Measurements from ENCODE around the gene NBAS.
"Not testable (repeated sequence)": the region's sequence is repeated elsewhere in the genome, so short reads cannot be mapped to it uniquely, and the experiment has no call there.

The NBAS gene

DNA sequence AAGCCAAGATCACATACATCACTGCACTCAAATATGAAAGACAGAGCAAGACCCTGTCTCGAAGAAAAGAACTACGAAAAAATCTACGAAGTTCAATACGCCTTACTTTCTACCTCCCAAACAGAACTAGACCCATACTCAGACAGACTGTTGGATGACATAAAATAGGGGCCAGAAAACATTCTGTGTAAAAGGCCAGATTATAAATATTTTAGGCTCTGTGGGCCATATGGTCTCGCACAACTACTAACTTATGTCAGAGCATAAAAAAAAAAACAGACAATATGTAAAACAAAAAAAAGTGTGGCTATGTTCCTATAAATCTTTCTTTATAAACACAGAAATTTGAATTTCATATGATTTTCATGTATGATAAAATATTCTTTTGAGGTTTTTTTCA is 40.8 kb downstream of the NBAS start:
- DNase-seq = no peak

DNA sequence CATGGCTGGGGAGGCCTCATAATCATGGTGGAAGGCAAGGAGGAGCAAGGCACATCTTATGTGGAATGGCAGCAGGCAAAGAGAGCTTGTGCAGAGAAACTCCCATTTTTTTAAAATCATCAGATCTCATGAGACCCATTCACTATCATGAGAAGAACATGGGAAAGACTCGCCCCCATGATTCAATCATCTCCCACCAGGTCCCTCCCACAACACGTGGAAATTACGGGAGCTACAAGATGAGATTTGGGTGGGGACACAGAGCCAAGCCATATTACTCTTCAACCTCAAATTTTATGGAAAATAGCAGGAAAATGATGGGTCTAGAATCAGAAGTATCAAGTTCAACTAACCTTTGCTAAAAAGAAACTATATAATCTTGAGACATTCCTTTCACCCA is 42.4 kb downstream of the NBAS start:
- not testable (repeated sequence) for DNase-seq

DNA sequence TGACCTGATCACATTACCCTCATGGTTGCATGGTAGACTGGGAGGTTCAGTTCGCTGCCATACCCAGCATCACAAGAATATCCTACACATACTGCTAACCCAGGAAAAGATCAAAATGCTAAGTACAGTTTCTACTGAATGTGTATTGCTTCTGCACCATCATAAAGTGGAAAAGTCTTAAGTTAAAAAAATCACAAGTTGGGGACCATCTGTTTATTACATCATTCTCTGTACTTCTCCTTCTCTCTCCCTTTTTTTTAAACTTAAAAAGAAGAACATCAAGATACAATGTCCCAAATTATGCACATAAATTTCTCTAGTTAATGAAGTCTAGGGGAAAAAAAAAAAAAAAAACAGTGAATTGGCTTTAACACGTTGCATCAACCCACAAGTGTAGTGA is 43.3 kb downstream of the NBAS start:
- DNase-seq = no peak

DNA sequence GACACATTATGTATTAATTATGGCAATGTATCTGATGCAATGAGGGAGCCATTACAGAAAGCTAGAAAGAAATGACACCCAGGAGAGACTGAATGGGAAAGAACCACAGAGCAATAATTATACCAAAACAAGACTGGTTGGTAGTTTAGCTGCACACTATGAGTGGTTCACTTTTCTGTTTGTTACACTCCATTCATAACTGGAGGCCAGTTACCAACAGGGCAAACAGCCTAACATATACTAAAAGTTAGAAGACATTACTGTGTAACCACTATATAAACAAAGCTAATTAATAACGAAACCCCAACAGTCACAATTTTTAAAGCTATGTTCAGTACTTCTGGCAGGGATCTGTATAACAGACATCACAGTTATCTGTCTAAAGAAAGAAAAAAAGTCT is 49.4 kb downstream of the NBAS start:
- no peak for DNase-seq

DNA sequence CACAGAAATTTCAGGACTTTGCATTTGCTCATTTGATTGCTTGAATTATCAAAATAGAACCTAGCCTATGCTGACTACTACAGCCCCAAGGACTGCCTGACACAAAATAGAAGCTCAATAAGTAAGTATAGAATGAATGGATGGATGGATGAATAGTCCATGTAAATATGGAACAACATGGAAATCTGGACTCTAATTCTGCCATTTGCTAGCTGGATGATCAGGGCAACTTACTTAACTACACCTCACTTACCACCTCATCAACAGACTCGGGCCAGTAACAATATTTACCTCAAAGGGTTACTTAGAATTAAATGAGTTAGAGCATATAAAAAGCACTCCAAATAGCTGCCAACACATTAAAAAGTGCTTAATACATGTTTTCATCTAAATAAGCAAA is 50.6 kb downstream of the NBAS start:
- DNase-seq = no peak

DNA sequence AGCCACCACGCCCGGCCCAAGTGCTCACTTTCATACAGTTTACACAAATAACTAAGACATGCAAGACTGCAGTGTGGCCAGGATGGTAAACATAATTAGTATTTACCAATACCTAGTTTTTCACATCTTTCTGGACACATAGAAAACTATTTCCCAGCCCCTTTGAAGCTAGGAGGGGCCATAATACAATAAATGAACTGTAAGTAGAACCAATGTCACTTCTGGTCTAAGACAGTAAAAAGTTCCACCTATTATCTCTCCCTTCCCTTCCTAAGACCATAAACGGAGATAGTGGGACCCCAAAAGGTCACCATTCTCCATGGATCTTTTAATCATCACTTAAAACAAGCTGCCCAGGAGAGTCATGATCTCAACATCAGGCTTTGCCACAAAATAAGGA is 51.0 kb downstream of the NBAS start:
- DNase-seq = no peak

DNA sequence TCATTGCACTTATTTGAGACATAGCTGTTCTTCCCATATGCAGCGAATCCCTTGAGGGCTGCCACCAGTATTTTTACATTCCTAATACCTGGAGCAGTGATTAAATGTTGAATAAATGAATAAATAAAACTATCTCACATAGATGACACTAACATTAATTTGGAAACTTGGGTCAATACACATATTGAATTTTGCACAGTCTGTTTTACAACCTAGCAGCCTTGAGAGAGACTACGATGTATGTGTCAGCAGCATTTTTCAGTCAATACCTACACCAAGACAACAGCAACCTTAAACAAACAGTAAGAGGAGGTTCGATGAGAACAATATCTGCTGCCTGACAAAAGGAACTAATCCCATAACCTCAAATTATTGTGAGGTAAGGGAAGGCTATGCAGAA is 53.4 kb downstream of the NBAS start:
- DNase-seq = no peak

DNA sequence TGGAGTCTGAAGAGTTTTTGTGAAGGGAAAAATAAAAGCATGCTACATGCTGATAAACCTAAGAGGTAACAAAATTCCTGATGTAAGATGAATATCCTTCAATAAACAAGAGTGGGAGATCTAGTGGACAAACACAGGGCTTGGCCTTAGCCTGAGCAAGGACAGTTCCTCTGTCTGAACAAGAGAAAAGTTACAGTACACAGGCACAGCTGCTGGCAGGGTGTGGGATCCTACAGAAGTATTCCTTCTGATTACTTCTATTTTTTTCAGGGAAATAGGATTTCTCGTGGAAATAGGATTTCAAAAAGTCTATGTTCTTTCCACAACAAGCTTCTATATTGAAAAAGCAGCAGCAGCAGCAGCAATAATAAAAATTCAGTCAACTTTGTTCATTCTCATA is 54.1 kb downstream of the NBAS start:
- DNase-seq = no peak

DNA sequence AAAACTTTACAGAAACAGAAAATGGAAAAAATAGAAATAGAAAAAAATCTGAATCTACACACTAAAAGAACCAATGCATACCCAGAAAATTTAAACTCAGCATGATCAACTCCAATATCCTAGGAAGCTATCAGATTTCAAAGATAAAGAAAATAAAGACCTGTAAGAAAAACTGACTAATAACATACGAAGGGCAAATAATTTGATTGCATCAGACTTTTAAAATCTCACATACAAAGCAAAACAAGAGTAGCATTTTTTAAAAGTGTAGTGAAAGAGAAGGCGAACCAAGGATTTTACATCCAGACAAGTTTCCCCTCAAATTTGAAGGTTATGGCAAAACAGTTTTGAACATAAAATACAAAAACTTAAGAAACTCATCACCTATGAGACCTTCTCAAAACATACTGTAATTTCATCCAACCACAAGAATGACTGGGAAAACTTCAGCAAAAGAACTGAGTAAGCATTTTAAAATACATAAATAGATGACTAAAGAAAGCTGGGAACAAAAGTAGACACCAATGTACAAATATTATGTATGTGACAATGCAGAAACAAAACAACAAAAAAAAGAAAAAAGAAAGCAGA is 54.8 kb downstream of the NBAS start:
- no peak for DNase-seq

DNA sequence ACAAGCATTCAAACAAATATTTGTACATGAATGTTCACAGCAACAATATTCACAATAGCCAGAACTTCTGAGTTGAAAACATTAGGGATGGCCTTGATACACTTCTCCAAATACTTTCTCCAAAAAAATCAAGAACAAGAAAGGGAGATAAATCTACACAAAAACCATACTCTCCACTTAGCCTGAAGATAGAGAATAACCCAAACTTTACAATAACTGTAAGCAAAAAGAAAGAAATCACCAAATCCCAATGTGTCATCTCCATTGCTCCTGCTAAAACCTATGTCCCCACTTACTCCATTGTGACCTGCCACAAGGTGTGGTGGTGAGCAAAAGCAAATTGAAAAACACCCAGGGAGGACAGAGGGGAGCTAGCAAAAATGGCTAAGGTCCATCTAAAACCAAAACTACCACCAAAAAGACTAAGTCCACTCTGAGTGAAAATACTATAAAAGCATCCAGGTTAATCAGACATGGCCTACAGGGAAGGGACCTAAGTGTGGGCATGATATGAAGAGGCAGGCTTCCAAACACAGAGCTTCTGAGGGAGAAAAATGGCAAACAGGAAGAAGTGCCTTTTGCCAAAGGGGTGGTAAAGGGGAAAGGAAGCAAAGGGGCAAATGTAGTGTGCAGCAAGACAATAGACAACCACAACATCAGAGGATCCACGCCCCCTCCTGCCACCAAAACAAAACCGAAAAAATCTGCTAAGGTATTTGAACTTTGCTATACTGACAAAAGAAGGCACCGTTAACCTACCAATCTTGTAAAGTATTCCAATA is 56.1 kb downstream of the NBAS start:
- no peak for DNase-seq

DNA sequence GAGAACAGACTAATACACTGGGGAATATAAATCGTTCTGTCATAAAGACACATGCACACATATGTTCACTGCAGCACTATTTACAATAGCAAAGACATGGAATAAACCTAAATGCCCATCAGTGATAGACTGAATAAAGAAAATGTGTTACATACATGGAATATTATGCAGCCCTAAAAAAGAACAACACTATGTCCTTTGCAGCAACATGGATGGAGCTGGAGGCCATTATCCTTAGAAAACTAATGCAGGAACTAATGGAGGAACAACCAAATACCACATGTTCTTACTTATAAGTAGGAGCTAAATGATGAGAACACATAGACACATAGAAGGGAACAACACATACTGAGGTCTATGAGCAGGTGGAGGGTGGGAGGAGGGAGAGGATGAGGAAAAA is 61.9 kb downstream of the NBAS start:
- not testable (repeated sequence) for DNase-seq

DNA sequence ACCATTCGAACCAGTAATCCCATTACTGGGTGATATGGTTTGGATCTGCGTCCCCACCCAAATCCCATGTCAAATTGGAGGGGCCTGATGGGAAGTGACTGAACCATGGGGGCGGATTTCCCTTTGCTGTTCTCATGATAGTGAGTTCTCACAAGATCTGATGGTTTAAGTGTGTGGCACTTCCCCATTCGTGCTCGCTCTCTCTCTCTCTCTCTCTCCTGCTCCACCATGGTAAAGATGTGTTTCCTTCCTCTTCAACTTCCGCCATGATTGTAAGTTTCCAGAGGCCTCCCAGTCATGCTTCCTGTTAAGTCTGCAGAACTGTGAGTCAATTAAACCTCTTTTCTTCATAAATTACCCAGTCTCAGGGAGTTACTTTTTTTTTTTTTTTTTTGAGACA is 62.6 kb downstream of the NBAS start:
- no peak for DNase-seq

DNA sequence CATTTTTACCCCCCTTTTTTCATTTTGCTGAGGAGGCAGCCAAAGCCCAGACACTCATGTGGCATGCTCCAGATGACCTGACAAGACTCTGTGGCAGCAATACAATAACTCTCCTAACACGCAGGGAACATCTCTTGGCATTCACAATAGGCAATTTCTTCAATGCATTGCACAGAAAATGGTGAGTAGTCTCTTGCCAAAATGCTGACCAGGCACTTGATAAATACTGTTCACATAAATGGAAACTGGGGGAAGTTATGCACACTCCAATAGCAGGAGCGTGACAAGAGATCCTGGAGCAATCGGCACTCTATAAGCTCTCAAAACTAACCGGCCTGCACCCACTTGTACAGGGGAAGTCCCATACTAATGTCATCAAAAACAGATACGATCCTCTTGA is 66.3 kb downstream of the NBAS start:
- DNase-seq = no peak

DNA sequence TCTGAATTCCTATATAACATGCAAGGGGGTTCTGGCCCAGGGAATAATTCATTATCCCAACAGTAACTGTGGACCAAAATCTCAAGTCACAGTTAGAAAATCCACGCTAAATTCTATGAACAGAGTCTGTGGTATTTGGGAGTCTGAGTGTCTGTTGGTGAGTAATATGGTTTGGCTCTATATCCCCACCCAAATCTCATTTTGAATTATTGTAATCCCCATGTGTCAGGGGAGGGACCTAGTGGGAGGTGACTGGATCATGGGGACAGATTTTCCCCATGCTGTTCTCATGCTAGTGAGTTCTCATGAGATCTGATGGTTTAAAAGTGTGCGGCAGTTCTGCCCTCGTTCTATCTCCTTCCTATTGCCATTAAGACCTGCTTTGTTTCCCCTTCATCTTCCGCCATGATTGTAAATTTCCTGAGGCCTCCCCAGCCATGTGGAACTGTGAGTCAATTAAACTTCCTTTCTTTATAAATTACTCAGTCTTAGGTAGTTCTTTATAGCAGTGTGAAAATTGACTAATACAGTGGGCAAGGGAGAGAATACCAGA is 68.3 kb downstream of the NBAS start:
- no peak for DNase-seq

DNA sequence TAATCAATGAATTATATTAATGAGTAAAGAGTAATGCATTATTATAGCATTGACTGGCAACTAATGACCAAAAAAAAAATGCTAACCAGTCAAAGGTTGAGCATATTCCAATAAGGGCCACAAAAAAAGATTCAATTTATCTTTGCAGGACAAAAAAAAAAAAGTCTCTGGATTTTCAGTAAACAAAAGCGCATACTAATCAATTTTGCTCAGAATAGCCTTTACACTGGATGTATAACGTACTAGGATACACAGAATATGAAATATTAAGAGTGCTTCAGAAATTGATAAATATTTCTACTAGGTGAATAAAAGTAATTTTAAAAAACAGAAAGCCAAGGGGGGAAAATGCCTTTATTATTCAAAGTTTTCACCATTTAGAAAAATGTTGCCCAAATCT is 74.4 kb downstream of the NBAS start:
- no peak for DNase-seq

DNA sequence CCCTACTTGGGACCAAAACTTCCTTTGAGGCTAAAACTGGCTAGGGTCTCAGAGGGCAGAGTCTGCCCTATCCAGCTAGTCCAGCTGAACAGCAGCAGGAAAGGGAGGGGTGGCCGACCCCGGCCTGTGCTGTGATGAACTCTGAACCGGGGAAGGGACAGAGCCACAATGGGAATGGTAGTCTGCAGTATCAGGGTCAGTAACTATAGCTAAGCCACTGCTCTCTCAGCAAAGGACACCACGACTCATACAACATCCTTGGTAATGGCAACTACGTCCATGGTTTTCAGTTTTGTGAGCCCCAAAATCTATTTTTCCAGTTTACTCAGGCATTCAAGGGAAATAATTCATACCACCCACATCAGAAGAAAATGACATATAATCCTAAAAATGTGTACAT is 75.2 kb downstream of the NBAS start:
- no peak for DNase-seq

DNA sequence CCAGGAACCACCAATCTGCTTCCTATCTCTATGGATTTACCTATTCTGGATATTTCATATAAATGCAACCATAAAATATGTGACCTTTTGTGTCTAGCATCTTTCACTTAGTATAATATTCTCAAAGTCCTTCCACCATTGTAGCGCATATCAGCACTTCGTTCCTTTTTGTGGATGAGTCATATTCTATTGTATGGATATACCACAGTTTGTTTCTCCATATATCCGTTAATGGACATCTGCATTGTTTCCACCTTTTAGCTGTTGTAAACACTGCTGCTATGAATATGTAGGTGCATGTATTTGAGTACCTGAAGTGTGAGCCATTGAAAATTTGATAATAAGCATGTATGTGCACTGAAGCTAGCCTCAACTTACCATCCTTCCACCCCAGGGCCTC is 80.1 kb downstream of the NBAS start:
- DNase-seq = no peak

DNA sequence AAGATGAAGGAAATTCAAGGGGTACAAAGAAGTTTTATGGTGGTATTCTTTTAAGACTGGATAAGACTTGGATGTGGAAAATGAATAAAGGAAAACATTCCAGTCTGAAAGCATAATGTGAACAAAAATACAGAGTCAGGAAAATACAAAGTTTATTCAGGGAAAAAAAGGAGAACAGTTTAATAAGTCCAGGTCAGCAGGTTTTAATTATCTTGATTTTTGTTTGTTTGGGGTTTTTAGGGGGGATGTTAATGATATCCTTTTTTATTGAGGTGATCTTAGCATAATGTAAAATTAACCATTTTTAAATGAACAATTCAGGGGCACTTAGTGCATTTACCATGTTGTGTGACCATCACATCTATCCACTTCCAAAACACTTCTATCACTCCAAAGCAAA is 80.6 kb downstream of the NBAS start:
- DNase-seq = no peak

DNA sequence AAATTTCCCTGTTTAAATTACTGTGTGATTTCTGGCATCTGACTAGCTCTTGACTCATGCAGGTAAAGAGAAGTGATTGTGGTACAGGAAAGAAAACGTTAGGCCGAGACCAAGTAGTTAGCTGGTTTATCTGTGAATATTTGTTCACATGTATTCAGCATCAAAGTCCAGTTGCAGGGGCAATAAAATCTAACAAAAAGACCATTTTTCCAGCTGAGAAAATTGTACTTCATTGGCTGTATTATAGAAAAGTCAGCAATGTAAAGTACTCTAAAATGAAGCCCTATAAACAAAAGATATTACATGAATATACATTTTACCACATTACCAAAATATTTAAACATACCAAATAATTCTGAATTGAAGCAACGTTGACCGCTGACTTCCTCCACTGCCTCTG is 88.3 kb downstream of the NBAS start:
- no peak for DNase-seq

DNA sequence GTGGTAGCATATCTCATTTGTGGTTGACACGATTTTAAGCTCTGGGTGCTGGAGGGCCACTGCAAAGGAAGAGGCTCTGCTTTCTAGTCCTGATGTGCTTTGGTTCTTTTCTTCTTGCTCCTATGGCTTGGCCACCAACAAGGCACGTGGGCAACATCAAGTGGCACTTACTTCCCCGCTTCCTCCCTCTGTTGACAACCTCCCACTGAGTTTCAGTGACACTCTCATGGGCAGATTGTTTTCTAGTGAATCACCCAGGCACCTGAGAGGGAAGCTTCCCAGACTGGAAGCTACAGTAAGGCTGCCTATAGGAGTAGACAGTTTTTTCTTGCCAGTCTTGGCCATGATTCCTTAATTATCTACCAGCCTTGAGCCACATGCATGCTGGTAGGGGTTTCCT is 89.0 kb downstream of the NBAS start:
- DNase-seq = no peak

DNA sequence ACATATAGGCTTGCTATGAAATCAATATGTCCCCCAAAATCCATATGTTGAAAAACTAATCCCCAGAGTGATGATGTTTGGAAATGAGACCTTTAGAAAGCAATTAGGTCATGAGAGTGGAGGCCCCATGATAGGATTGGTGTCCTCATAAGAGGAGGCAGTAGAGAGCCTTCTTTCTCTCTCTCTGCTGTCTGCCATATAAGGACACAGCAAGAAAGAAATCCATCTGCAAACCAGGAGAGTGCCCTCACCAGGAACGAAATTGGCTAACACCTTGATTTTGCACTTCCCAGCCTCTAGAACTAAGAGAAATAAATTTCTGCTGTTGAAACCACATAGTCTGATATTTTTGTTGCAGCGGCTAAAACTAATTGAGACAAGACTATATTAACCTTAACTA is 89.5 kb downstream of the NBAS start:
- DNase-seq = no peak

DNA sequence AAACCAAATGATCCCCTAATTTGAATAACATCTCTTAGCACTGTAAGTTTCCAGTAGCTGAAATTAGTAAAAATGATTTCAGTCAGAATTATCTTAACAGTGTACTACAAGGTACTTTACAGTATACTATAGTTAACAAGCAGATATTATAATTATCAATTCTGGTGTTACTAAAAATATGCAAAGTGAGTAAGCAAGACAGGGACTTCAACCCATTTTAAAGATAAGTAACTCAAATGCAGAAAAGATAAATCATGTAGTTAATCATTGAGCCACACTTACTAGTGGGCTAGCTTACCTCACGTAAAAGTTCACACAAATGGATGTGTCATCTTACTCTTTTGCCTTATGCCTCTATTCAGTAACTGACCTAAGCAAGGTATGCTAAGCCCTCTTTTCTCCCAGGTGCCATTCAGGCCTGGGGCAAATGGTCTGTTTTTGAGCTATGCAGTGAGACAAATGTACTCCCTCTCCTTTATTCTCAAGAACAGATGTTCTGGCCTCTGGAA is 101.0 kb downstream of the NBAS start:
- DNase-seq = no peak

DNA sequence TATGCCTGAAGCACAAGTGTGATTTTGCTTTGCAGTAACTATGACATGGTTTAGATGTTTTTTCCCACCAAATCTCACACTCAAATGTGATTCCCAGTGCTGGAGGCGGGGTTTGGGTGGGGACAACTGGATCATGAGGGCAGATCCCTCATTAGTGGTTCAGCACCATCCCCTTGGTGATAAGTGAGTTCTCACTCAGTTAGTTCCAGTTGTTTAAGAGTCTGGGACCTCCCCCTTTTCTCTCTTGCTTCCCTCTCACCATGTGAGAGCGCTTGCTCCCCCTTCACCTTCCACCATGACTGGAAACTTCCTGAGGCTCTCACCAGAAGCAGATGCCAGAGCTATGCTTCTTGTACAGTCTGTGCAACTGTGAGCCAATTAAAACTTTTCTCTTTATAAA is 102.9 kb downstream of the NBAS start:
- no peak for DNase-seq

DNA sequence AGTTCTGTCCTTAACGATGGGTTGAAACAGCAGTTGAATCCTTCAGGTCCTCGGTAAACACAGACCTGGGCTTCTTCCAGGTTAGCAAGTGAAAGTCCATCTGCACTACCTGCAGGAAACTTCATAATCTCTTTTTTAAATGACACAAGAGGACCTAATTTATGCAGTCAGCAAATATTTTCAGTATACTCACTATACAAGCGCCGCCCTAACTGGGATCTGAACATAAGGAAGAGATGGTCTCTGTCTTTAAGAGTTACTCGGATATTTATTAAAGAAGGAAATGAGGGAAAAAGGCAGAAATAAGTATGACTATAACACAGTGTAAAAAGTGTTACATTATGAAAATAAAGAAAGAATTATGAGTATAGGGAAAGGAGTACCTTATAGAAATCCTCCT is 103.3 kb downstream of the NBAS start:
- no peak for DNase-seq

DNA sequence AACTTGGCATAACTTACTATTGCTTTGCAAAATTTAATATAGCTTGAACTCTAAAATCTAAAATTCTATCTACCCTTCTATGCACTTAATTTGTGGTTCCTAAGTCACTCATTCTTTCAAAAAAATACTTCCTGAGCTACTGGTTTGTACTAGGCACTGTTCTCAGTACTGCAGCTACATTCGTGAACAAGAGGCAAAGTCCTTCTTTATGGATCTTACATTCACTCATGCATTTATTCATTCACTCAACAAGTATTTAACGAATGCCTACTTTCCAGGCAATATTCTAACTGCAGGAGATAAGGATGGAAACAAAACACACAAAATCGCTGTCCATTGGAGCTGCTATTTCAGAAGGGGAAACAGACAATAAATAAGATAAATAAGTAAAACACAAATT is 104.8 kb downstream of the NBAS start:
- DNase-seq = no peak
